ENCODE measurements around the gene SLC15A3.

GRCh38 chr11:60973699-60974098 is 21.7 kb upstream of the SLC15A3 start:
- TF ChIP-seq CTCF (IDR thresholded peaks at IDR 0.05) (no peak), POLR2AphosphoS5 (IDR thresholded peaks at IDR 0.05) (no peak), POLR2A (IDR thresholded peaks at IDR 0.05; ENCODE audit: low read depth) (no peak)

Measured in esophagus muscularis mucosa (tissue), 3 donors.